GM20431 (cell line): ENCODE results near the gene AHSA1.

Experiments used
- in situ Hi-C: fragments of 300-500 bp; cut with MseI, MboI; formaldehyde crosslinking; loops from one replicate; pipeline ENCODE4 v1.15.0; 2020; ENCODE audit warnings: low sequenced_read_pairs; ENCODE audit not compliant: unreplicated experiment

Gene AHSA1

DNA sequence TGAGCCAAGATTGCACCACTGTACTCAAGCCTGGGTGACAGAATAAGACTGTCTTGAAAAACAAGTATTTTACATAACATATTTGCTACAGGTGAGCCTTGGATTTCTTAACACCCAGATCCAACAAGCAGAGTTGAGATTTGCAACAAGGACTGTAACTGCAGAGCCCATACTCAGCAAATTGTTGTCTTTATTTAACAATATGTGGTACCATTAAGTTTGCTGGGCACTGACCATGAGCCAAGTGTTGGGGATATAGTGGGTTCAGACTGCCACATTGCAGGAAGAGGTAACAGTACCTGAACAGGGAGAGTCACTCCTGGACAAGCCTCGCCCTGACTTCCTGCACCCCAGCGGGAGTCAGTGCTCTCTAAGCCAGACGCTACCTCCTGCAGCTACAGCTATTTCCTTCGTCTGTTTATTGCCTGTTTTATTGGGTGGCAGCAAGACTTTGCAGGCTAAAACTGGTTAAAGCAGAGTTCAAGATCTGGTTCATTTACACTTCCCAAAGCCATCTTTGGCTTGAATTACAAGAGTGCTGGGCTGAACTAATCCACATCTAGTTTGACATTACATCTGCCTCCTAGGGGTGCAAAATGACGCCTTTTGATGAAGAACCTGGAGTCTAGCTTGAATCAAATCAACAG is 12.5 kb downstream of the AHSA1 start:
- in situ Hi-C loops, result no loop called here

DNA sequence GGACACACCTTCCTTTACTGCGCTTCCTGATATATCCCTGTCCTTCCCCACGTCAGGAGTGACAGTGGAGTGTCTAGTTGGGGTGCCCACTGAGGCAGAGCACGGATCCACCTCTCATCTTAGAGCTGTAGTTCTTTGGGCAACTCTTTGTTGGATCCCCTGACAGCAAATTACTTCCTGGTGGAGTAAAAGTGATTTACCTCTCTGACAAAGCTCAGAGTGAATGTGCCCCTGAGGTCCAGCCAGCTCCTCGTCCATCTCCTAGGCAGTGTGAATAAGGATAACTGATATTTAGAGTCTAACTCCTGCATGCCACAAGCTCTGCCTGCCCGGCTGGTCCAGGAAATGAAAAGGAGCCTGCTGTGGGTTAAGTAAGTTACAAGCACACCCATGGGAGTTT is 16.0 kb downstream of the AHSA1 start:
- in situ Hi-C loops, result no loop called here

DNA sequence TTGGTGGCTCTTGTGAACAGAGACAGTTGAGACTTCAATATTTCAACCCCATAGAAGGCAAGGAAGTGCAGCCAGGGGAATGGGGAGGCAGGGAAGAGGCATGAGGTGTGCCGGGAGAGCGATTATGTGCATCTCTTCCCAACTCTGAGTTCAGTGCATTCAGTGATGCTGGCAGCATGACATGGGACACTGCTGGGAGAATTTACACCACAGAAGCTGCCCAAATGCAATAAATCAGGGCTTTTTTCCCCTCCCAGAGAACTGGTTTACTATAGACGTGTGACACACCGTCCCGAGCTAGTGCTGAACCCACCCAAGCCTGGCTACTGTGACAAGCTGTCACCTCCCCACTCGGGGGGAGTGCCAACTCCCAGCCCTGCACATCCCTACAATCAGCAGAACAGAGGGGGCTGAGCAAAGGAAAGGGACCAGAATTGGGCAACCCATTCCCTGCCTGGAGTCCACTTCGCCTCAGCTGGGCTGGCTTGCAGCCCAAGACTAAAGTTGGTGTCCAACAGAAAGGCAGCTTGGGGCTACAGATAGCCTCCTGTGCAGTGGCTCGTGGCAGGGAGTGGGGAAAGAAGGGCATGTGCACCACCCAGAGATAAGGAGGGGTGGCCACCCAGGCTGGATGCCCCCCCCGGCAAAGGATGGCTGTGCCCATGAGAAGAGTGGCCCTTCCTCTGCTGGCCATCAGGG is 16.7 kb downstream of the AHSA1 start:
- in situ Hi-C loops, result no loop called here

DNA sequence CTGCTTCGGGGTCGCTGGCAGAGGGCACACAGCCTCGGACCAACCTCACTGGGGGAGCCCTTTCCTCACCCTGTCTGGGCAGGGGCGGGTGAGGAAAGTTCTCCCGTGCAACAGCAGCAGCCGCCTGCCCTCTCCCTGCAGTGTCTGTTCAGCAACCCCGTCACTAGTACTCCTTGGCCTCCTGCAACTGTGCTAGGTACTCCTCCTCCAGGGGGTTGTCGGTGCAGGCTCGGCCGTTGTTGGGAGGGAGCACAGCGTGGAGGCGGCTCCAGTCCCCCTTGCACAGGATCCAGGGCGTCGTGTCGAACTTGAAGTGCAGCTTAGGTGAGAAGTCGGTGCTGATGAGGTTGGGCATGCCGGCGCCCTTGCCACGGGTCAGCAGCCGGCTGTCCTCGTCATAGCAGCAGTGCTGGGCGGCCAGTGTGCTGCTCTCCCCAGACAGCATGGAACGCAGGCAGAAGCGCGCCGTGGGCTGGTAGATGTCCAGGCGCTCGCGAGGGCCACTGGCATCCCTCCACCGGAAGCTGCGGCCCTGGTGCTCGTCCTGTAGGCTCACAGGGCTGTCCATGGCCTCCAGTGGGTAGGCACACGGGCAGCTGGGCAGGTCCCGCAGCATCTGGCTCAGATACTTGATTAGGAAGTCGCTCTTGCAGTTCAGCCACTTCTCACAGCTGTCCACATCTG is 17.7 kb downstream of the AHSA1 start:
- in situ Hi-C loops, result no loop called here

DNA sequence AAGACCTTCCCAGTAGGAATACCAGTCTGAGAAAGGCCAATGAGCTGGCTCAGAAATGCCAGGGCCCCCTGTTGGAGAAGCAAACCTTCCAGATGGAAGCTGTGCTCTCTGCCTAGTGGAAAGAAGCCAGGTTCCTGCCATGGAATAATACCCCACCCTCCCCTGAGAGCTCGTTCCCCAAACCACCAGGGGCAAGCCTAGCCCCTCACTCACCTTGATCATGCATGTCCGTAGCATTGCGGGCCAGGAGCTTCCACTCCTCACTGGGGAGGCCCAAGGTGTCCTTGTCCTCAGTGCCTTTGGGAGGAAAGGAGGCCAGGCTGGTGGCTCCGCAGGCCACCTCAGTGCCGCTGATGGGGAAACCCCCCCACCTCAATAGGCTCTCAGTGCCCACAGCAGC is 20.1 kb downstream of the AHSA1 start:
- in situ Hi-C loops, result no loop called here

DNA sequence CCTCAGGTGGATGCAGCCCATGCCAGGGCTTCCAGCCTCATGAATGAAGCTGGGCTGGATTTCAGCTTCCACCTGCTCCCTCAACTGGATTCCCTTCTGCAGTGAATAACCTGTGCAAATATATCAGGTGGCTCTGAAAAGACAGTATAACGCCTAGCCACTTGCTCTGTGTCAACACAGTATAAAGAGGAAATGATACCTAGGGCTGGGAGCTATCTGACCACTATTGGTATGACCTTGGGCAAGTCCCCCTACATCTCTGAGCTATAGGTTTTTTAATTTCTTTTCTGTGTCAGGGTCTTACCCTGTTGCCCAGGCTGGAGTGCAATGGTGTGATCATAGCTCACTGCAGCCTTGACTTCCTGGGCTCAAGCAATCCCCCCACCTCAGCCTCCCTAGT is 20.9 kb downstream of the AHSA1 start:
- in situ Hi-C loops, result no loop called here

GRCh38 chr14:77482422-77482821 is 24.5 kb downstream of the AHSA1 start:
- in situ Hi-C loops, result no loop called here

DNA sequence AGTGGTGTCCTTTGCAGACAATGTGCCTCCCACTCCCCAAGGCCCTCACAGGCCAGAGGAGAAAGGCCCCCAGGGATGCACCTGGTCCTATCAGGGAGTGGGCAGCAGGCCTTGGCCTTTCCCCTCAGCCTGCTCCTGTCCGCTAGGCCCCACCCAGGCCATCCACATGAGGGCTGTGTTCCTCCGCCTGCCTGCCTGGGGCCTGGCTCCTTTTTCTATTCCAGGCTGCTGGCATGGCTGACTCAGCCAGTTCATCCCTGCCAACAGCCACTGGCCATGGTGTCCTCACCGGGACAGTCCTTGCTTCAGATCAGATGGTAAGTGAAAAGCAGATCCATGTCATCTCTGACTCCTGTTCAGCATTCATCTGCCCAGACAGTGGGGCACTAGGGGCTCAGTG is 27.4 kb downstream of the AHSA1 start:
- in situ Hi-C loops, result no loop called here

GRCh38 chr14:77485901-77486678 is 28.2 kb downstream of the AHSA1 start:
- in situ Hi-C loops, result no loop called here

GRCh38 chr14:77488558-77488957 is 30.7 kb downstream of the AHSA1 start:
- in situ Hi-C loops, result no loop called here

DNA sequence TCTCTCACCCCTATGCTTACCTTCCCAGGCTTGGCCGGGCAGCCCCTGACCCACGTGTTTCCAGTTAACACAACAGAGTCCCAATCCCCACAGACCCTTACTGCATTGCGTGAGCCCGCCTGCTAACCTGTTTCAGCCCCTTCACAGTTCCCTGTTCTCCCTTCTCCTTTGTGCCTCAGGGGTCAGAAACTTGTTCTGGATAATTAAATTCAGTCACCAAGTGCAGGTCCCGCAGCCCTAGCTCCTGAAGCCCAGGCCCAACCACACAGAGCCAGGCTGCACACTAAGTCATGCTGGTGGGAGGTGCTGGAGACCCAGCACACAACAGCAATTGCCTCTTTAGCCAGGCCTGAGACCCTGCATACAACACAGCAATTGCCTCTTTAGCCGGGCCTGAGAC is 31.1 kb downstream of the AHSA1 start:
- in situ Hi-C loops, result no loop called here

GRCh38 chr14:77490347-77490986 is 32.6 kb downstream of the AHSA1 start:
- in situ Hi-C loops, result no loop called here

DNA sequence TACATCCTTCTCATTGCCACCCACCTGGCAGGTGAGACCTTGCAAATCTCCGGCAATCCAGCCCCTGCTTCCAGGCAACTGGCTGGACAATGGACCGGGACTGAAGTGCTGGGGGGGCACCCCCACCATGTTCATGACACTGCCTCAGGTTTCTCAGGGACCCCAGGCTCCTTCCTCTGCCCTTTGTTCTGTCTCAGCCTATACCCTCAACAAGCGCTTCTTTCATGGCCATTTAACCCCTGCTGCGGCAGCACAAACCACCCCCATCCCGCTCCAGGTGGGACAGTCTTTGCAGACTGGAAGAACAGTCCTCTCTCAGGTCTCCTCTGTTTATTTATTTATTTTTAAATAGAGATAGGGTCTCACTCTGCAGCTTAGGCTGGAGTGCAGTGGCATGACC is 33.2 kb downstream of the AHSA1 start:
- in situ Hi-C loops, result no loop called here

- in situ Hi-C loops, result no loop called here
These were observed 37.4 kb downstream of the AHSA1 start for GRCh38 chr14:77495334-77495733.

- in situ Hi-C loops, result no loop called here
These were observed 40.5 kb downstream of the AHSA1 start, which contains the start of gene ISM2 for GRCh38 chr14:77498120-77498979. Gene ISM2 (minus strand): TSS chr14:77498816. CDS start chr14:77498793, 23 bp downstream.

DNA sequence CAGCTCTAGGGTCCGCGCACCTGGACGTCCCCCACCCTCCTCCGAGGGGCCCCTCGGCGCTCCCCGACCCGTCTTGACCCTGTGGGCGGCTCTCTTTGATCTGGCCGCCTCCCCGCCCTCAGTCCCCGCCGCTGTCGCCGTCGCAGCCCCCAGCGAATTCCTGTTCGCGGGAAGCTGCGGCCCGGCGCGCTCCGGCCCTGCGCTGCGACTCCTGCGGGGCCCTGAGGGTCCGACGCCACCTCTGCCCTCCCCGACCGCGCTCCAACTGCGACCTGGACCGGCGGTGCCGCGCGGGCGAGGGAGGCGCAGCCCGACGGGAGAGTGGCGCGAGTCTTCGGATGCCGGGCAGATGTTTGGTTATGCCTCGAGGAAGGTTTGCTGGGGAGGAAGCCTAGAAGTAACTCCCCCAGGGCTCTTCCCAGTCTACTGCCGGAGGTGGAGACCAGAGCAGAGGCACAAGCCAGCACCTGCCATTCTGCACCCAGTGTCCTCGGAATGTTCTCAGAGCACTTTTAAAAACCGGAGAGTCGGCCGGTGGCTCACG is 41.2 kb downstream of the AHSA1 start:
- in situ Hi-C loops, result no loop called here

- in situ Hi-C loops, result no loop called here
These were observed 44.4 kb downstream of the AHSA1 start for GRCh38 chr14:77502109-77502782.

DNA sequence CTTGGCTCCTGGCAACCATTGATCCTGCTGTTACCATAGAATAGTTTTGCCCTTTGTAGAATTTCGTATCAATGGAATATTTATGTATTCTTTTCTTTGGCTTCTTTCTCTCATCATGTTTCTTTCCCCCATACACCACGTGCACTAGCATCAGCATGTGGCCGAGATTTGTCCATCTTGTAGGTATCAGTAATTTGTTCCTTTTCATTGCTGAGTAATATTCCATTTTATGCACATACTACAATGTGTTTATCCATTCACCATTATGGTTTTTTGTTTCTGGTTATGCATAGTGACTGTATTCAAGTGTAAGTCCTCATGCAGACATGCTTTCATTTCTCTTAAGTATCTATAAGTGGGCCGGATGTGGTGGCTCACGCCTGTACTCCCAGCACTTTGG is 45.2 kb downstream of the AHSA1 start:
- in situ Hi-C loops, result no loop called here
